BE2C (cell line): ENCODE data around the gene TEX48.

Experiments
- DNase-seq: peaks from one replicate; pipeline ENCODE4 v3.0.0-alpha.2; 2020
- H3K27me3 ChIP-seq: fragments of 250-450 bp; sonication (Bioruptor Pico); 2 replicates; pipeline ENCODE4 v1.5.1; 2020; ENCODE audit warnings: mild to moderate bottlenecking
- H3K36me3 ChIP-seq: fragments of 250-450 bp; sonication (Bioruptor Pico); 2 replicates; pipeline ENCODE4 v1.5.1; 2020; ENCODE audit warnings: mild to moderate bottlenecking
- H3K4me1 ChIP-seq: fragments of 250-450 bp; sonication (Bioruptor Pico); 2 replicates; pipeline ENCODE4 v1.5.1; 2020
- H3K4me3 ChIP-seq: 2 replicates; pipeline ENCODE4 v1.5.1; 2011; ENCODE audit warnings: low read depth, low read length
- H3K9me3 ChIP-seq: fragments of 250-450 bp; sonication (Bioruptor Pico); 2 replicates; pipeline ENCODE4 v1.5.1; 2020
- TF ChIP-seq, protein P1 (sequence below): IDR thresholded peaks from 2 replicates; pipeline ENCODE4 v1.5.1; 2012; ENCODE audit warnings: mild to moderate bottlenecking, low read depth, low read length

TEX48 gene

DNA sequence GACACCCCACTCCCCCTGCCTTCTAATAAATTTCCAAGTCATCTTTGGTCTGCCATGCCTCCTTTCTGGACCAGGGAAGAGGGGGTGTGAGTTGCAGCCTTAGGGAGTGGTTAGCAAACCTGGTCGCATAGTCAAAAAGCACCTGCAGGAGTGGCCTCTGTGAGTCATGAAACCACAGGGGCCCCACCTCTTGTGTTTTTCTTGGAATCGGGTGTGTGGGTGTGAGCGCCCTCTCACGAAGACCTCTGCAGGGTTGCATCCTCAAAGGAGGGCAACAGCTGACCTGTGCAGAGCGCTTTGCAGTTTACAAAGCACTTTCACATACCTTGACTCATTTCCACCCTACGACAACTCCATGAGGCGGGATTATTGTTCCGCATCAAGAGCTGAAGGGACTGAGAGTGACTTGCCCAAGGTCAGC is 36.8 kb upstream of the TEX48 start:
- Histone ChIP-seq H3K4me1 (no peaks in the 10 kb centered on the region), H3K9me3 (no peaks in the 10 kb centered on the region; the same call in 1 of the 2 replicates), H3K27me3 (no peaks in the 10 kb centered on the region), H3K36me3 (no peaks in the 10 kb centered on the region), H3K4me3 (no peak overlapping the region)
- no peak for DNase-seq
- TF ChIP-seq, protein P1, sequence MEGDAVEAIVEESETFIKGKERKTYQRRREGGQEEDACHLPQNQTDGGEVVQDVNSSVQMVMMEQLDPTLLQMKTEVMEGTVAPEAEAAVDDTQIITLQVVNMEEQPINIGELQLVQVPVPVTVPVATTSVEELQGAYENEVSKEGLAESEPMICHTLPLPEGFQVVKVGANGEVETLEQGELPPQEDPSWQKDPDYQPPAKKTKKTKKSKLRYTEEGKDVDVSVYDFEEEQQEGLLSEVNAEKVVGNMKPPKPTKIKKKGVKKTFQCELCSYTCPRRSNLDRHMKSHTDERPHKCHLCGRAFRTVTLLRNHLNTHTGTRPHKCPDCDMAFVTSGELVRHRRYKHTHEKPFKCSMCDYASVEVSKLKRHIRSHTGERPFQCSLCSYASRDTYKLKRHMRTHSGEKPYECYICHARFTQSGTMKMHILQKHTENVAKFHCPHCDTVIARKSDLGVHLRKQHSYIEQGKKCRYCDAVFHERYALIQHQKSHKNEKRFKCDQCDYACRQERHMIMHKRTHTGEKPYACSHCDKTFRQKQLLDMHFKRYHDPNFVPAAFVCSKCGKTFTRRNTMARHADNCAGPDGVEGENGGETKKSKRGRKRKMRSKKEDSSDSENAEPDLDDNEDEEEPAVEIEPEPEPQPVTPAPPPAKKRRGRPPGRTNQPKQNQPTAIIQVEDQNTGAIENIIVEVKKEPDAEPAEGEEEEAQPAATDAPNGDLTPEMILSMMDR = no peak

DNA sequence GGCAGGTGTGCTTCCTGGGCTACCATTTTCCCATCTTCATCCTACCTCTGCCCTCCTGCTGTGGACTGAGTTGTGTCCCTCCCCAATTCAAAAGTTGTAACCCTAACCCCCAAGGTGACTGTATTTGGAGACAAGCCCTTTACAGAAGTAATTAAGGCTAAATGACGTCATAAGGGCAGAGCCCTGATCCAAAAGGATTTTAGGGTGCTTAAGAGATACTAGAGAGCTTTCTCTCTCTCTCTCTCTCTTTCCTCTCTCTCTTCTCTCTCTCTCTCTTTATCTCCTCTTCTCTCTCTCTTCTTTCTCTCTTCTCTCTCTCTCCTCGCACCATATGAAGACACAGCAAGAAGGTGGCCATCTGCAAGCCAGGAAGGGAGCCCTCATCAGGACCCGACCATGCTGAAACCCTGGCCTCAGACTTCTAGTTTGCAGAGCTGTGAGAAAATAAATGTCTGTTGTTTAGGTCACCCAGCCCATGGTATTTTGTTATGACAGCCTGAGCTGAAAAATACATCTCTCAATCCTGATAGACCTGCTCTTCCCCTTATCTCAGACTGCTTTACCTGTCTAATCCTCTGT is 36.0 kb upstream of the TEX48 start:
- Histone ChIP-seq H3K36me3 (no peaks in the 10 kb centered on the region), H3K9me3 (no peaks in the 10 kb centered on the region; the same call in 1 of the 2 replicates), H3K4me3 (no peak overlapping the region), H3K4me1 (no peaks in the 10 kb centered on the region), H3K27me3 (peaks cover 3% of the 10 kb centered on the region; the same call in 1 of the 2 replicates)
- TF ChIP-seq, protein P1 = no peak
- no peak for DNase-seq

DNA sequence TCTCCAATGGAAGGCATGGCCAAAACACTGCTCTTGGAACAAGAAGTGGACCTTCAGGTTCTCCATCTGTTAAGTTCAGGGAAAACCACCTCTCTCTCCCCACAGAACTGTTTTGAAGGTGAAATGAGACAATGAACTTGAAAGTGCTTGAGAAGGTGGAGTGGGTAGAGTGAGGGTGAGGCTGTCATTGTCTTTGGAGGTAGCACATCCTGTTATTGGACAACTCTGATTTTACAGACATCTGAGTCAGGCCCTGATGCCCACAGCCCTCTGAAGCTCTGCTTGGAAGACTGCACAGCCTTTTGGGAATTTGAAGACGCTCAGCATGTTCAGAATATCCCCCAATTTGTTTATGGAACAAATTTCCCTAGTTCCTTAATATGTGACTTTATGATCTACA is 27.6 kb upstream of the TEX48 start:
- H3K36me3 ChIP-seq = no peaks in the 10 kb centered on the region
- H3K9me3 ChIP-seq = no peaks in the 10 kb centered on the region
- TF ChIP-seq, protein P1 = no peak
- peaks cover 4% of the 10 kb centered on the region; the same call in 1 of the 2 replicates for H3K27me3 ChIP-seq
- DNase-seq = no peak
- H3K4me3 ChIP-seq = no peak overlapping the region
- no peaks in the 10 kb centered on the region for H3K4me1 ChIP-seq

DNA sequence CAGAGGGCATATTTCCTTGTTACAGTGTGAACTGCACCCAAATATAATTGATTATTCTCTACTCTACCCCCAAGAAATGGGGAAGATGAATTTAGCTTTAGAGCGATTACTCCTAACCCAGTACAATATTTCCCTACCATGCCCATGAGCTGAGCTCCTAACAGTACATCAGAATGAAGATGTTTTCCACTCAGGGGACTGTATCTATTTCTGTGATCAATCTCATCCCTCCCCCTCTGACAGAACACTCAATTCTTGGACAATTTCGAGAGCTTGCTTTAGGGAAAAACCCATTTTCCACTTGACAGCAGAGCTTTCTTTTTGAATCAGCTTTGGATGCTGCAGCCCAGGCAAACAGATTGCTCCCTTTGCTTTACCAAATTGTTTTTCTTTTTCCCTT is 24.7 kb upstream of the TEX48 start:
- no peak for DNase-seq
- TF ChIP-seq, protein P1 = no peak
- H3K4me3 ChIP-seq = no peak overlapping the region
- no peaks in the 10 kb centered on the region for H3K9me3 ChIP-seq
- H3K27me3 ChIP-seq = no peaks in the 10 kb centered on the region
- no peaks in the 10 kb centered on the region for H3K4me1 ChIP-seq
- no peaks in the 10 kb centered on the region for H3K36me3 ChIP-seq

DNA sequence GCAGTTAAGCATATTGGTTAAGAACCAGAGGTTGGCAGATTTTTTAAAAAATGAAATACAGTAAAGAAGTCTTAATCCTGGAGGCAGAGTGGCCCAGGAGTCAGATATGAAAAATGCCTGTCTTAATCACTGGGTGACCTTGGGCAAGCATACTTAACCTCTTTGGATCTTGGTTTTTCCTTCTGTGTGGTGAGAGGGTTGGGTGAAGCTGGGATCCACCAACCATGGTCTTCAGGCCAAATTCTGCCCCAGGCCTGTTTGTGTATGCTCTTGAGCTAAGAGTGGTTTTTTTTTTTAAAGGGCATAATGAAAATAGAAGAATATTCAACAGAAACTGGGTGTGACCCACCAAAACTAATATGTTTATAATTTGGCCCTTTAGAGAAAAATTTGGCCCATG is 20.0 kb upstream of the TEX48 start:
- Histone ChIP-seq H3K4me3 (no peak overlapping the region), H3K36me3 (no peaks in the 10 kb centered on the region), H3K9me3 (no peaks in the 10 kb centered on the region), H3K27me3 (no peaks in the 10 kb centered on the region), H3K4me1 (no peaks in the 10 kb centered on the region)
- no peak for DNase-seq
- TF ChIP-seq, protein P1 = no peak

DNA sequence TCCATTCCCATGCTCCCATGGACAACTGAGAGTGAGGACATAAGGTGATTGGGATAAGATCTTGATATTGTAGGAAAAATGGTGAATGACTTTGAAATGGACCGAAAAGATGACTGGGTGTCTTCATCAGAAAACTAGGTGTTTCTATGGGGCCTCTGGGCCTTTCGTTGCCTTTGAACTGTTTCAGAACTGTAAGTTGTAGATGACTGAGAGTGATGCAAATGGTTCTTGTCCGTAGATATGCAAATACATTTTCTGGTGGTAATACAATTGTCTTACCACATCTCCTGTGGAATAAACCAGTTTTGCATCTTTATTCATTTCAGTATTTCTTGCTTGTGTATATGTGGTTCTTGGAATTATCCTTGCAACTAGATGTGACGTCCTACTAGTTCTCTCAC is 16.0 kb upstream of the TEX48 start:
- Histone ChIP-seq H3K4me3 (no peak overlapping the region), H3K36me3 (no peaks in the 10 kb centered on the region), H3K27me3 (no peaks in the 10 kb centered on the region), H3K9me3 (no peaks in the 10 kb centered on the region), H3K4me1 (no peaks in the 10 kb centered on the region)
- TF ChIP-seq, protein P1 = no peak
- DNase-seq = no peak
